ENCODE results near the gene TMED4. TPM values are rescaled to one million over a fixed set of nuclear protein-coding genes. Genes with fewer than 3 reads are reported as not detected.

Gene TMED4
- total and polyA plus RNA-seq, 2 of the 13 experiments (the other 11 are each of a cell fraction or from before 2014, with no cell fraction given), result 81.4 to 109 TPM

- TF ChIP-seq PPARG (CRISPR knock-in tag; conservative IDR thresholded peaks at IDR 0.05) (no peak; the same call in none of the 2 replicates), ZNF672 (CRISPR knock-in tag; IDR thresholded peaks at IDR 0.05) (no peak), AKNA (CRISPR knock-in tag; IDR thresholded peaks at IDR 0.05; ENCODE audit: borderline replicate concordance) (no peak; the same call in 1 of the 2 replicates), CHCHD3 (CRISPR knock-in tag; IDR thresholded peaks at IDR 0.05) (no peak), NFIC (IDR thresholded peaks at IDR 0.05; ENCODE audit: low read length) (no peak; the same call in 1 of the 2 replicates), ZFP1 (CRISPR knock-in tag; IDR thresholded peaks at IDR 0.05) (no peak), PCBP2 (optimal IDR thresholded peaks at IDR 0.05; ENCODE audit: low read depth, low read length, poor library complexity, severe bottlenecking) (no peak), POLR2G (IDR thresholded peaks at IDR 0.05; ENCODE audit: low read depth, low read length) (peak; percentile 97), NR2C2 (CRISPR knock-in tag; IDR thresholded peaks at IDR 0.05; ENCODE audit: borderline replicate concordance) (no peak; the same call in 1 of the 2 replicates), ZNF101 (CRISPR knock-in tag; IDR thresholded peaks at IDR 0.05; ENCODE audit: borderline replicate concordance, low read depth) (no peak), BRD4 (CRISPR knock-in tag; IDR thresholded peaks at IDR 0.05) (peak; percentile 38), GATA4 (IDR thresholded peaks at IDR 0.05; ENCODE audit: borderline replicate concordance, low read depth) (peak; percentile 65; the same call in 1 of the 2 replicates), ZNF205 (CRISPR knock-in tag; IDR thresholded peaks at IDR 0.05) (peak; percentile 38; the same call in 1 of the 2 replicates), ZGPAT (CRISPR knock-in tag; IDR thresholded peaks at IDR 0.05) (peak; percentile 68), SIX4 (CRISPR knock-in tag; IDR thresholded peaks at IDR 0.05) (peak; percentile 61; the same call in 1 of the 2 replicates)
- TF ChIP-seq, protein P1, sequence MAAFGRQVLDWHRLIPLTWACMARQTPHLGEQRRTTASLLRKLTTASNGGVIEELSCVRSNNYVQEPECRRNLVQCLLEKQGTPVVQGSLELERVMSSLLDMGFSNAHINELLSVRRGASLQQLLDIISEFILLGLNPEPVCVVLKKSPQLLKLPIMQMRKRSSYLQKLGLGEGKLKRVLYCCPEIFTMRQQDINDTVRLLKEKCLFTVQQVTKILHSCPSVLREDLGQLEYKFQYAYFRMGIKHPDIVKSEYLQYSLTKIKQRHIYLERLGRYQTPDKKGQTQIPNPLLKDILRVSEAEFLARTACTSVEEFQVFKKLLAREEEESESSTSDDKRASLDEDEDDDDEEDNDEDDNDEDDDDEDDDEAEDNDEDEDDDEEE (CRISPR knock-in tag; IDR thresholded peaks at IDR 0.05), result no peak
- TF ChIP-seq, protein P2, sequence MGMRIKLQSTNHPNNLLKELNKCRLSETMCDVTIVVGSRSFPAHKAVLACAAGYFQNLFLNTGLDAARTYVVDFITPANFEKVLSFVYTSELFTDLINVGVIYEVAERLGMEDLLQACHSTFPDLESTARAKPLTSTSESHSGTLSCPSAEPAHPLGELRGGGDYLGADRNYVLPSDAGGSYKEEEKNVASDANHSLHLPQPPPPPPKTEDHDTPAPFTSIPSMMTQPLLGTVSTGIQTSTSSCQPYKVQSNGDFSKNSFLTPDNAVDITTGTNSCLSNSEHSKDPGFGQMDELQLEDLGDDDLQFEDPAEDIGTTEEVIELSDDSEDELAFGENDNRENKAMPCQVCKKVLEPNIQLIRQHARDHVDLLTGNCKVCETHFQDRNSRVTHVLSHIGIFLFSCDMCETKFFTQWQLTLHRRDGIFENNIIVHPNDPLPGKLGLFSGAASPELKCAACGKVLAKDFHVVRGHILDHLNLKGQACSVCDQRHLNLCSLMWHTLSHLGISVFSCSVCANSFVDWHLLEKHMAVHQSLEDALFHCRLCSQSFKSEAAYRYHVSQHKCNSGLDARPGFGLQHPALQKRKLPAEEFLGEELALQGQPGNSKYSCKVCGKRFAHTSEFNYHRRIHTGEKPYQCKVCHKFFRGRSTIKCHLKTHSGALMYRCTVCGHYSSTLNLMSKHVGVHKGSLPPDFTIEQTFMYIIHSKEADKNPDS (CRISPR knock-in tag; IDR thresholded peaks at IDR 0.05), result no peak
- TF ChIP-seq, protein P3, sequence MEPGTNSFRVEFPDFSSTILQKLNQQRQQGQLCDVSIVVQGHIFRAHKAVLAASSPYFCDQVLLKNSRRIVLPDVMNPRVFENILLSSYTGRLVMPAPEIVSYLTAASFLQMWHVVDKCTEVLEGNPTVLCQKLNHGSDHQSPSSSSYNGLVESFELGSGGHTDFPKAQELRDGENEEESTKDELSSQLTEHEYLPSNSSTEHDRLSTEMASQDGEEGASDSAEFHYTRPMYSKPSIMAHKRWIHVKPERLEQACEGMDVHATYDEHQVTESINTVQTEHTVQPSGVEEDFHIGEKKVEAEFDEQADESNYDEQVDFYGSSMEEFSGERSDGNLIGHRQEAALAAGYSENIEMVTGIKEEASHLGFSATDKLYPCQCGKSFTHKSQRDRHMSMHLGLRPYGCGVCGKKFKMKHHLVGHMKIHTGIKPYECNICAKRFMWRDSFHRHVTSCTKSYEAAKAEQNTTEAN (CRISPR knock-in tag; conservative IDR thresholded peaks at IDR 0.05), result 0 out of 2 replicates have a peak, but pooled peaks have one; percentile 34
These were observed 40.8 kb downstream of the TMED4 start, which contains the start of gene NPC1L1 (continued) for GRCh38 chr7:44541028-44541869.
